Thyroid gland (tissue), 4 donors: Measurements from ENCODE around the gene TNK1. TPM values are rescaled to one million over a fixed set of nuclear protein-coding genes. Genes with fewer than 3 reads are reported as not detected.

Experiments
- DNase-seq, 2 donors: peaks; one replicate each; pipeline ENCODE4 v3.0.0-alpha.2; 2019
- H3K27ac ChIP-seq, 3 donors: fragments of 200-600 bp; sonication (generic); 1 replicate in 2 of 3; 2 replicates in 1 of 3; pipeline ENCODE4 v1.5.1; 2016 to 2019; ENCODE audit warnings: mild to moderate bottlenecking in 1 of 3, moderate library complexity in 1 of 3
- H3K27me3 ChIP-seq: fragments of 200-600 bp; sonication (generic); one replicate; pipeline ENCODE4 v1.5.1; 2019
- H3K36me3 ChIP-seq, 2 donors: fragments of 200-600 bp; sonication (generic); one replicate each; pipeline ENCODE4 v1.5.1; 2016 to 2019
- H3K4me1 ChIP-seq, 2 donors: fragments of 200-600 bp; sonication (generic); one replicate each; pipeline ENCODE4 v1.5.1; 2017 to 2019
- H3K4me3 ChIP-seq, 3 donors: fragments of 200-600 bp; sonication (generic); replicated peaks in 1 of 3; 1 replicate in 2 of 3; 2 replicates in 1 of 3; pipeline ENCODE4 v1.5.1; 2016; ENCODE audit warnings: mild to moderate bottlenecking in 1 of 3
- H3K9me3 ChIP-seq: fragments of 200-600 bp; sonication (generic); one replicate; pipeline ENCODE4 v1.5.1; 2017
- CTCF ChIP-seq, 6 experiments: fragments of 200-600 bp in 3 of 6; fragments of 450-650 bp in 3 of 6; sonication (generic) in 3 of 6; IDR thresholded peaks; one replicate each; pipeline ENCODE4 v1.5.1; 2016 to 2019; ENCODE audit warnings: antibody characterized with exemption in 6 of 6, mild to moderate bottlenecking in 2 of 6, inconsistent platforms in 1 of 6, moderate library complexity in 1 of 6
- POLR2A ChIP-seq, 2 donors: fragments of 450-650 bp; IDR thresholded peaks; one replicate each; pipeline ENCODE4 v1.6.1; 2017; ENCODE audit warnings: antibody characterized with exemption in 2 of 2, mild to moderate bottlenecking in 2 of 2, moderate library complexity in 1 of 2
- WGBS, 2 donors: methylation state at CpG; one replicate each; pipeline ENCODE4 v1.1.5; 2017; 5-methylcytosine and 5-hydroxymethylcytosine counted together
- intact Hi-C: fragments of 100-400 bp; cut with DNase I; formaldehyde crosslinking; loops from one replicate; pipeline ENCODE4 v1.15.1; 2023
- total RNA-seq, 4 donors: library from RNA; depleted of rRNA; stranded (reverse); fragments of >200 nt; gene quantifications; one replicate each; pipeline ENCODE4 v1.2.3, GENCODE V29; 2016

The TNK1 gene
- total RNA-seq, 4 donors from 2014 or later = 11.0 to 30.2 (median 15.9) TPM

- Histone ChIP-seq H3K27me3 (no peaks in the 10 kb centered on the region), H3K4me3 (no peak overlapping the region), H3K9me3 (no peaks in the 10 kb centered on the region), H3K36me3 (no peaks in the 10 kb centered on the region), H3K27ac (no peak overlapping the region), H3K4me1 (peaks cover 9 to 19% of the 10 kb centered on the region in 2 donors)
- WGBS, 2 donors = 84 to 88% methylated on average over 13 of the region's 13 CpGs
- DNase-seq = no peak
- intact Hi-C loops = no loop called here
- no peak for TF ChIP-seq CTCF (IDR thresholded peaks at IDR 0.05)
- TF ChIP-seq POLR2A (IDR thresholded peaks at IDR 0.05) = no peak
These were observed 26.2 kb downstream of the TNK1 start for GRCh38 chr17:7407082-7407481.

GRCh38 chr17:7407485-7408251, 26.8 kb downstream of the TNK1 start, which contains the start of gene NLGN2:
NLGN2 (plus strand) TSS chr17:7407845; CDS start chr17:7408256, 411 bp downstream.
- H3K4me1 ChIP-seq = peaks cover 7 to 15% of the 10 kb centered on the region in 2 donors
- no peak within 1 kb of the TSS for H3K4me3 ChIP-seq
- H3K36me3 ChIP-seq = no peaks in the 10 kb centered on the region
- H3K27ac ChIP-seq = no peak within 1 kb of the TSS
- DNase-seq = no peak
- intact Hi-C loops = no loop called here
- TF ChIP-seq CTCF (IDR thresholded peaks at IDR 0.05) (no peak), POLR2A (IDR thresholded peaks at IDR 0.05) (no peak)
- no peaks in the 10 kb centered on the region for H3K9me3 ChIP-seq
- WGBS, 2 donors = 56% methylated on average over 9 to 11 of the region's 12 CpGs
- no peaks in the 10 kb centered on the region for H3K27me3 ChIP-seq

GRCh38 chr17:7408252-7408727, 27.4 kb downstream of the TNK1 start:
- TF ChIP-seq CTCF (IDR thresholded peaks at IDR 0.05) (no peak), POLR2A (IDR thresholded peaks at IDR 0.05) (no peak)
- DNase-seq = no peak
- no peak overlapping the region for H3K4me3 ChIP-seq
- H3K27ac ChIP-seq = no peak overlapping the region
- H3K27me3 ChIP-seq = no peaks in the 10 kb centered on the region
- H3K36me3 ChIP-seq = no peaks in the 10 kb centered on the region
- 61 to 79% methylated on average over 31 to 33 of the region's 58 CpGs for WGBS, 2 donors
- intact Hi-C loops = no loop called here
- H3K9me3 ChIP-seq = no peaks in the 10 kb centered on the region
- peaks cover under 1 to 8% of the 10 kb centered on the region in 2 donors for H3K4me1 ChIP-seq

GRCh38 chr17:7408863-7409262, 28.0 kb downstream of the TNK1 start:
- intact Hi-C loops = no loop called here
- no peak for DNase-seq

More at GRCh38 chr17:7408863-7409262, 28.0 kb downstream of the TNK1 start:
- H3K27me3 ChIP-seq = no peaks in the 10 kb centered on the region
- H3K4me3 ChIP-seq = no peak overlapping the region
- peaks cover 0 to 7% of the 10 kb centered on the region in 2 donors for H3K4me1 ChIP-seq
- no peak overlapping the region for H3K27ac ChIP-seq
- WGBS, 2 donors = 82 to 88% methylated on average over 5 of the region's 6 CpGs
- no peaks in the 10 kb centered on the region for H3K9me3 ChIP-seq
- no peaks in the 10 kb centered on the region for H3K36me3 ChIP-seq
- TF ChIP-seq CTCF (IDR thresholded peaks at IDR 0.05) (no peak), POLR2A (IDR thresholded peaks at IDR 0.05) (no peak)
